ENCODE measurements around the gene OR5T3.

Gene OR5T3

GRCh38 chr11:56273854-56274253 is 21.8 kb downstream of the OR5T3 start, which contains the start of gene OR5T1:
Gene OR5T1 (plus strand): TSS chr11:56274154. CDS start chr11:56275639, 1,485 bp downstream.
- no peak for DNase-seq (ENCODE audit: extremely low spot score)
- CTCF ChIA-PET = interaction anchor here (0.7 kb wide), 1 partner anchor 38 kb away, joined by 3 read pairs; no protein-coding TSS in a partner anchor
- TF ChIP-seq HDGF (IDR thresholded peaks at IDR 0.05; ENCODE audit: borderline replicate concordance) = no peak
- no peak for TF ChIP-seq FOXK2 (IDR thresholded peaks at IDR 0.05)
- TF ChIP-seq SUZ12 (IDR thresholded peaks at IDR 0.05) = no peak
- TF ChIP-seq TARDBP (IDR thresholded peaks at IDR 0.05) = no peak
- no peak for TF ChIP-seq L3MBTL2 (conservative IDR thresholded peaks at IDR 0.05)
- TF ChIP-seq CTBP1 (IDR thresholded peaks at IDR 0.05; ENCODE audit: borderline replicate concordance) = no peak
- POLR2A ChIA-PET = no interaction called here

GRCh38 chr11:56292154-56292553 is 40.1 kb downstream of the OR5T3 start, which contains the start of gene OR8H1:
Gene OR8H1 (minus strand): TSS chr11:56292254. CDS start chr11:56291062, 1,192 bp downstream.
- no peak for DNase-seq (ENCODE audit: extremely low spot score)
- ChIA-PET POLR2A (no interaction called here), CTCF (no interaction called here)
- TF ChIP-seq SP1 (IDR thresholded peaks at IDR 0.05) (no peak), ARNT (IDR thresholded peaks at IDR 0.05) (no peak), BHLHE40 (IDR thresholded peaks at IDR 0.05; ENCODE audit: borderline replicate concordance) (no peak), FOXM1 (IDR thresholded peaks at IDR 0.05; ENCODE audit: borderline replicate concordance) (no peak), ELF4 (IDR thresholded peaks at IDR 0.05) (no peak), FOXK2 (IDR thresholded peaks at IDR 0.05) (no peak), LEF1 (IDR thresholded peaks at IDR 0.05; ENCODE audit: borderline replicate concordance) (no peak), HDGF (IDR thresholded peaks at IDR 0.05; ENCODE audit: borderline replicate concordance) (no peak), NFRKB (IDR thresholded peaks at IDR 0.05) (no peak), L3MBTL2 (conservative IDR thresholded peaks at IDR 0.05) (no peak), PKNOX1 (IDR thresholded peaks at IDR 0.05) (no peak), TARDBP (IDR thresholded peaks at IDR 0.05) (no peak), SUZ12 (IDR thresholded peaks at IDR 0.05) (no peak)

- DNase-seq (ENCODE audit: extremely low spot score) = no peak
- CTCF ChIA-PET = interaction anchor here (0.7 kb wide), 1 partner anchor 80 kb away, joined by 3 read pairs; no protein-coding TSS in a partner anchor
- POLR2A ChIA-PET = no interaction called here
- TF ChIP-seq ARNT (IDR thresholded peaks at IDR 0.05) (no peak), HDGF (IDR thresholded peaks at IDR 0.05; ENCODE audit: borderline replicate concordance) (no peak), SP1 (IDR thresholded peaks at IDR 0.05) (no peak), ELF4 (IDR thresholded peaks at IDR 0.05) (no peak), FOXM1 (IDR thresholded peaks at IDR 0.05; ENCODE audit: borderline replicate concordance) (no peak), NFRKB (IDR thresholded peaks at IDR 0.05) (no peak)
Observed at GRCh38 chr11:56296898-56297297, 44.8 kb downstream of the OR5T3 start.

All from HEK293T (cell line).